Measurements from ENCODE around the gene CRYZ.
"Not testable (repeated sequence)": the region's sequence is repeated elsewhere in the genome, so short reads cannot be mapped to it uniquely, and the experiment has no call there.

The CRYZ gene, protein sequence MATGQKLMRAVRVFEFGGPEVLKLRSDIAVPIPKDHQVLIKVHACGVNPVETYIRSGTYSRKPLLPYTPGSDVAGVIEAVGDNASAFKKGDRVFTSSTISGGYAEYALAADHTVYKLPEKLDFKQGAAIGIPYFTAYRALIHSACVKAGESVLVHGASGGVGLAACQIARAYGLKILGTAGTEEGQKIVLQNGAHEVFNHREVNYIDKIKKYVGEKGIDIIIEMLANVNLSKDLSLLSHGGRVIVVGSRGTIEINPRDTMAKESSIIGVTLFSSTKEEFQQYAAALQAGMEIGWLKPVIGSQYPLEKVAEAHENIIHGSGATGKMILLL

DNA sequence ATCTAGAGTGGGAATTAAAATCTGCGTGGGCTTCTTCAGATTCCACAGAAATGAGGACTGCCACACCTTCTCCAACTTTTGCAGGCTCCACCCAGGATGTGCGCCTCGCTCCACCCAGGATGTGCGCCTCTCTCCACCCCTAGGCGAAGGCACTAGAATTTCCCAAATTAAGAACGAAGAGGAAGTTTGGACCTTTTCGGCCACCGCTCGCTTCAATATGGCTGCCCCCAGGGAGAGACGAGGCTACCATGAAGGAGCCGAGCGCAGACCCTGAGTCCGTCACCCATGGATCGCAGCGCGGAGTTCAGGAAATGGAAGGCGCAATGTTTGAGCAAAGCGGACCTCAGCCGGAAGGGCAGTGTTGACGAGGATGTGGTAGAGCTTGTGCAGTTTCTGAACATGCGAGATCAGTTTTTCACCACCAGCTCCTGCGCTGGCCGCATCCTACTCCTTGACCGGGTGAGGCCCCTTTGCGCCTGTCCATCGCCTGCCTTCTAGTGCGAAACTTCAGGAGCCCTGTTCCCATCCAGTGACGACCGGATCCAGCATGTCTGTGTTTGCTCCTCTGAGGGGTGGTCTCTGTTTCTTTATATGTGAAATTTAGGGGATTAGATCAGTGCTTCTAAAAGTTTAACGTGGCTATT, at the start of gene CRYZ, which contains the start of gene TYW3:
Gene CRYZ, minus strand, starts transcription at position 91 of the 644 bp plus-strand sequence. CDS start 8,229 bp downstream, outside the sequence.
Gene TYW3, plus strand, starts transcription at position 193 of the 644 bp plus-strand sequence. Its CDS starts 93 bp downstream, at position 286.
- peak; percentile 62 for DNase-seq (ENCODE audit: low spot score)

DNA sequence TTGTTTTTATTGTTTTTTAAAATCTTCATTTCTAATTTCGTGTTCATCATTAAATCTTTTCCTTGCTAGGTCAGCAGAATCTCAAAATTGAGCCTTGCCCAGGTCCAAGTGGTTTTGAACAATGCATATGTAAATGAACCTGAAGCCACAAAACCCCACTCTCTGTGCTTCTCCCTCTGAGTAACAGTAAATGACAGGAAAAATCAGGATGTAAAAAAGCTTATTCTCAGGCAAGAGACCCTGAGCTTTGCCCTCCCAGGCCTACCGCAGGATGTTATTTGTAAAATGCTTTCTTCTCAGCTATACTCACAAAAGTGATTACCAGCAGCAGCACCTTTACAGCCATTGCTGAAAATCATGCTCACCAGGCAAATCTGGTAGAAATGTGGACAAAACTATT, 47.7 kb upstream of the CRYZ start:
- DNase-seq (ENCODE audit: low spot score) = no peak

DNA sequence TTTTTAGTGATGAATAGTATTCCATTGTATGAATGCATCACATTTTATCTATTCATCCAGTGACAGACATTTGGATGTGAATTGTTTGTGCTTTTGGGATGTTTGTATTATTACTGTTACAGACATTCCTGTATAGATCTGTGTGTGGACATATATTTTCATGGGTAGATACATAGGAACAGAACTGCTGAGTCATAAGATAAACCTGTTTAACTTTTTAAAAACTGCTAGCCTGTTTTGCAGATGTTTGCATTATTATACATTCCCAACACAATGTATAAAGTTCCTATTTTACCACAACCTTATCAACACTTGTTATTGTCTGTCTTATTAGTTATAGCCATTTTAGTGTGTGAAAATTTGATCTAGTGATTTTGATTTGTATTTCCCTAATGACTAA, 46.9 kb upstream of the CRYZ start:
- DNase-seq (ENCODE audit: low spot score) = no peak

DNA sequence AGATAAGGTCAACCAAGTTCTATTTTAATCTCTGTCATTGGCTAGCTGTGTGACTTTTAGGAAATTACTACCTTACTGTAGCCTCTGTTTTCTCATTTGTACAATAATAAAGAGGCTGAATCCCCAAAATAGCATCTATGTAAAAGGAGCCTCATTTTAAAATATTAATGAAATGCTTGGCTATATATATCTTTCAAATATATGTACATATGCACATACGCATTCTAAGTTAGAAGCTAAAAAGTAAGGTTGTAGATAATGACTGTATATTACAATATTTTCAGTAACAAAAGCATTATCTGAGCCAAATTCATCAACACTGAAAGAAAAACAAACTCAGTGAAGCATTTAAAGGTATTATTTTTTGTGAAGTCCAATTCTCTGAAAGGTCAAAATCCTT, 44.7 kb upstream of the CRYZ start:
- no peak for DNase-seq (ENCODE audit: low spot score)

DNA sequence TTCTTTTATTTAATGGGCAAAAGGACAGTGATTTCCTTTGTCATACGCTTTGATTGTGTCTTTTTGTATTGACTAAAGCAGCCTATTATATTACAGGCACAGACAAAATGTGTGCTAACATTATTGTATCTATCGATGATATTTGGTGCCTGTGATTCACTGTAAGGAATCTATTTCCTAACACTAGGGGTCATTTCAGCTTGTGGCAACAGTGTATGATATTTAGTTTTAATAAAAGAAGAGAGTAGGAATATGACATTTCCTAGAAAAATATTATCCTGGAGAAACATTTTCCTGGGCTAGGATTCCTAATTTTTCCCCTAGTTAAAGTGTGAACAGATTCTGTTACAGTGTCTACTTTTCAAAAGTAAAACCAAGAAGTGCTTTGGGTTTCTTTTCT, 42.9 kb upstream of the CRYZ start:
- DNase-seq (ENCODE audit: low spot score) = no peak

DNA sequence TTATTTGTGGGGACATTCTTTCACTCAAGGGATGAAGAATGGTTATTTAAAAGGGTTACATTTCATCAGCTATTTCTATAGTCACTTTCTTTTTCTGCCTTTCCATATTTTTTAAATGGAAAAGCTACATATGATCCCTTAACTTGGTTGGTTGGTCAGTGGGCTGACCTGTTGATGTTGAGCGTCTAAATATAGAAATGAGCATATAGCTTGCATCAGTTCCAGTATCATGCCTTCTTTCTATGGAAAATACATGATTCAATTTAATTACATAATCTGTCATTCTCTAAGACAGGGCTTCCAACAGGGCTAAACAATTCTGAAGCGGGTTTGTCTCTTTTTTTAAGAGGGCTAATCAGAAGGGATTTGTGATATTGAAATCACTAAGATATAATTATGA, 40.7 kb upstream of the CRYZ start:
- no peak for DNase-seq (ENCODE audit: low spot score)

DNA sequence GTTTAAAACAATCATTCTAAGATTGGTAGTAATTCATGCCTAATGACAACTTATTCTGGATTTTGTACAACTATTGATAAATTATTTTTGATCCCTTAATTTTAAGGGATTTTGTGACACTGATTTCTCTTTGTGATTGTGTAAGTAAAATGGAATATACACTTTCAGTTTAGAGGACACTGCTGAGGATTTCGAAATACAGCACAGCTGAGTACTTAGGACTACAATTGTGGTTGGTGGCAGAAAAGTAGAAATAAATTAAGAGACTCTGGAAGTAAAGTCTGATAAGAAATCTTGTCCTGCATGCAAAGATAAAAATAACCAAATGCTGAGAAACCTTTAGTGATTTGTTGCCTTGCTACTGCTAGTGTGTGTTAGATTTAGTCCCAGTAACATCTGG, 40.1 kb upstream of the CRYZ start:
- DNase-seq (ENCODE audit: low spot score) = no peak

DNA sequence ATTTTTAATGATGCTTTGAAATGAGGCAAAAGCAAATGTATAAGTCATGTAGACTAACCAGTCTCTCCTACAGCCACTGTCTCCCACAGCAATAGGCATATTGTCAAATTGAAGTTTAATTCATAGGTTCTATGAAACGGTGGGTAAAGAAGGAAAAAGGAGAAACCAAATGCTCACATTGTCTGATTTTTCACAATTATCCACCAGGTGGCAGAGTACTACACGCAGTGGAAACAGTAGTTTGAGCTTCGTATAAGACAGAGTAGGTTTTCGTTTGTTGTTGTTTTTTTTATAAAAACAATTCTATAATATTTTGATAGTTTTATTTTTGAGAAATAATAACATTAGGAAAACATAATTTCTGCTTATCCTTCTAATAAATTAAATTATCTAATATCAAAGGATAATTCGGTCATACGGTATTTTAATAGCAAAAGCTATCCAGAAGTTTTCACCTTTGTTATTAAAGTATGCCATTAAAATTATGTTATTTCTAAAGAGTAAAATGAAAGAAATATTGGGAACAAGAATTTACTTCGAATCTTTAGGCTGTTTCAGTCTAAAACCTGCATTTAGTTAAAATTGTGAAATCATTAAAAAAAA, 39.2 kb upstream of the CRYZ start:
- peak; percentile 7 for DNase-seq (ENCODE audit: low spot score)

DNA sequence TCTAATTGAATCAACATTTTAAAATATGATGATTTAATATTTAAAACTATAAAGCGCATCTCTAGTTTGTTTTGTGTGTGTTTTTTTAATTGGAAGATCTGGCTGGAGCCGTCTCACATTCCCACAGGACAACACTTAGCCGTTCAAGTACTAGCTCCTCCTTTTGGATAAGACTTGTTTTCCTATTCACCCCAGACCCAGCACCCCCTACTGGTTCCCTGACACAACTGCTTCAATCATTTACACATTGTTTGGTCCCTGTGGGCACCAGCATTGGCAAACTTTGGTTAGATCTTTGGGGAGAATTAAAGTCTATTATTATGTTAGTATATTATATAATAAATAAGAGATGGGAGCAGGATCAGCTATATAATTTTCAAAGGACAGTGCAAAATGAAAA, 34.6 kb upstream of the CRYZ start:
- no peak for DNase-seq (ENCODE audit: low spot score)

DNA sequence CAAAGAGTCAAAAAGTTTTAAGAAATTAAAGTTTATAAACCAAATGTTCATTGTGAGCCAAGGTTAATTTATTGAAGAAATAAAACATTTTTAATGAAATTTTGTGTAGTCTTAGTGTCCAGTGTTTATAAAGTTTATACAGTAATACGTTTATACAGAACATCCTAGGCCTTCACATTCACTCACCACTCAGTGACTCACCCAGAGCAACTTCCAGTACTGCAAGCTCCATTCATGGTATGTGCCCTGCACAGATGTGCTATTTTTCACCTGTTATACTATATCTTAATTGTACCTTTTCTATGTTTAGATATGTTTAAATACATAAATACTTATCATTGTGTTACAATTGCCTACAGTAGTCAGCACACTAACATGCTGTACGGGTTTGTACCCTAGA, 33.7 kb upstream of the CRYZ start:
- no peak for DNase-seq (ENCODE audit: low spot score)

DNA sequence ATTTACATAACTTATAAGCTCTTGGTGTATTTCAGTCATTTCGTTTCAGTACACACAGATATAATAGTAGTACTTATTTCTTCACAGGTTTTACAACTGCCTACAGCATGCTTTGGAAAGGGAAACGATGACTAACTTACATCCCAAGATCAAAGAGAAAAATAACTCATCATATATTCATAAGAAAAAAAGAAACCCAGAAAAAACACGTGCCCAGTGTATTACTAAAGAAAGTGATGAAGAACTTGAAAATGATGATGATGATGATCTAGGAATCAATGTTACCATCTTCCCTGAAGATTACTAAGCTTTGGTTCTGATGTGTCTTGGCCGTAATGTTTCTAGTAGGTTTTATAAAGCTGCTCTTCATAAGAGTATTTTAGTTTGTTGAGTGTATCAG, 31.0 kb upstream of the CRYZ start:
- no peak for DNase-seq (ENCODE audit: low spot score)

DNA sequence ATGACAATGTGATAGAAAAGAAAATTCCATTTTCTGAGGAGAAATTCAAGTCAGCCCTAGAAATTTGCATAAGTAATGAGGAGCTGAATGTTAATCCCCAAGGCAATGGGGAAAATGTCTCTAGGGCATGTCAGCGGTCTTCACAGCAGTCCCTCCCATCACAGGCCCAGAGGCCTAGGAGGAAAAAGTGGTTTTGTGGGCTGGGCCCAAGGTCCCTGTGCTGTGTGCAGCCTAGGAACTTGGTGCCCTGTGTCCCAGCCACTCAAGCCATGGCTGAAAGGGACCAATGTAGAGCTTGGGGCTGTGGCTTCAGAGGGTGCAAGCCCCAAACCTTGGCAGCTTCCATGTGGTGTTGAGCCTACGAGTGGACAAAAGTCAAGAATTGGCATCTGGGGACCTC, 23.8 kb upstream of the CRYZ start:
- DNase-seq (ENCODE audit: low spot score) = not testable (repeated sequence)

DNA sequence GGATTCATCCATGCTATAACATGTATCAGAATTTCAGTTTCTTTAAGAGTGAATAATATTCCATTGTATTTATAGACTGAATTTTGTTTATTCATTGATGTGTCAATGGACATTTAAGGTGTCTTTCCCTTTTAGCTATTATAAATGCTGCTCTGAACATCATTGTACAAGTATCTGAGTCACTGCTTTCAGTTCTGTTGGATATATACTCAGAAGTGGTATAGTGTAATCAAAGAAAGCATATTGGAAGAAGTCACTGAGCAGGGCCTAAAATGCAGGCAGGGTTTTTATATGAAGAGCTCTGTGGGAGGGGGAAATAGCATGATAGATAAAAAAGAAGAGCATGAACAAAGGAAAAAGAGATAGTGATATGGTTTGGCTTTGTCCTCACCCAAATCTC, 22.6 kb upstream of the CRYZ start:
- DNase-seq (ENCODE audit: low spot score) = no peak

DNA sequence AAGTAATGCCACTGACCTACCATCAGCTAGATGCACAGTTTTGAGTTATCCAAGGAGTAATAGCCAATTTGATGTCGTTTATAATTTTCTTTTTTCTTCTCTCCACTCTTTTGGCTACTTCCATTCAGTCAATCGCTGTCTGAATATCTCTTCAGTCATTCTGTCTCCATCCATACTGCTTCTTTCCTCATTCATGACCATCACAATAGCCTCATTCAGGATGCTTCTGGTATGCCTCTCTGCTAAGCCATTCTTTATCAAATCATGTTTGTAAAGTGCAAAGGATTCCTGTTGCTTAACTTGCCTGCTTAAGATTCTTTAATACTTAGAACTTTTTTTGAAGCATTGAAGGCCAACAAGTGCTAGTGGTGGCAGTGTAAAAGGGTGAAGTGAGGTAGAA, 20.3 kb upstream of the CRYZ start:
- no peak for DNase-seq (ENCODE audit: low spot score)

DNA sequence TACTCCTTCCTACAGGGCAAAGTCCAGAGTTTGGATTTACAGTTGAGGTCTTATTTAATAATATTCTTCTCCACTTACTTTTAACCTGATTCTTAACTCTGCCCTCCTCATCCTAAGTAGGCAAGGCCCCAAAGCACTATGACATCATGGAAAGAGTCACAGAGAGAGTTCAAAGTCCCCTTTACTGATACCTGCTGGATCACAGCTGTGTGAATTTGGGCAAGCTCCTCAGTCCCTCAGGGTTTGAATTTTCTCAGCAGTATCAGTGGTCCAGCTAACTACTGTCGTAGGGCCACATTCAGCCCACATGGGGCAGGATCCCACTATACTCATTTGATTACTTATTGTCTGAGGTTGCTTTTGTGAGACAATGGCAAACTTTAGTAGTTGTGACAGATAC, 16.1 kb upstream of the CRYZ start:
- DNase-seq (ENCODE audit: low spot score) = no peak

DNA sequence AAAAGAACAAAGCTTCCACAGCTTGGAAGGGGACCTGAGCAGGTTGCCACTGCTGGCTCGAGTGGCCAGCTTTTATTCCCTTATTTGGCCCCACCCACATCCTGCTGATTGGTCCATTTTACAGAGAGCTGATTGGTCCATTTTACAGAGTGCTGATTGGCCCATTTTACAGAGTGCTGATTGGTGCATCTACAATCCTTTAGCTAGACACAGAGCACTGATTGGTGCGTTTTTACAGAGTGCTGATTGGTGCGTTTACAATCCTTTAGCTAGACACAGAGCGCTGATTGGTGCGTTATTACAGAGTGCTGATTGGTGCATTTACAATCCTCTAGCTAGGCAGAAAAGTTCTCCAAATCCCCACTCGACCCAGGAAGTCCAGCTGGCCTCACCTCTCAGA, 12.4 kb upstream of the CRYZ start:
- not testable (repeated sequence) for DNase-seq (ENCODE audit: low spot score)

DNA sequence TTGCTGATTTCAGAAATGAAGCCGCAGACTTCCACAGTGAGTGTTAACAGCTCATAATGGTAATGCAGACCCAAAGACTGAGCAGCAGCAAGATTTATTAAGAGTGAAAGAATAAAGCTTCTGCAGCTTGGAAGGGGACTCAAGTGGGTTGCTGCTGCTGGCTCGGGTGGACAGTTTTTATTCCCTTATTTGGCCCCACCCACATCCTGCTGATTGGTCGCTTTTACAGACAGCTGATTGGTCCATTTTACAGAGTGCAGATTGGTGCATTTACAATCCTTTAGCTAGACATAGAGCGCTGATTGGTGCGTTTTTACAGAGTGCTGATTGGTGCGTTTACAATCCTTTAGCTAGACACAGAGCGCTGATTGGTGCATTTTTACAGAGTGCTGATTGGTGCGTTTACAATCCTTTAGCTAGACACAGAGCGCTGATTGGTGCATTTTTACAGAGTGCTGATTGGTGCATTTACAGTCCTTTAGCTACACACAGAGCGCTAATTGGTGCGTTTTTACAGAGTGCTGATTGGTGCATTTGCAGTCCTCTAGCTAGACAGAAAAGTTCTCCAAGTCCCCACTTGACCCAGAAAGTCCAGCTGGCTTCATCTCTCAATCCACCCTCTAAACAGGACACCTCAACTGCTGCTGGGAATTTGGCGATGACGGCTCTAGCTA, 7.6 kb upstream of the CRYZ start:
- DNase-seq (ENCODE audit: low spot score) = not testable (repeated sequence)

DNA sequence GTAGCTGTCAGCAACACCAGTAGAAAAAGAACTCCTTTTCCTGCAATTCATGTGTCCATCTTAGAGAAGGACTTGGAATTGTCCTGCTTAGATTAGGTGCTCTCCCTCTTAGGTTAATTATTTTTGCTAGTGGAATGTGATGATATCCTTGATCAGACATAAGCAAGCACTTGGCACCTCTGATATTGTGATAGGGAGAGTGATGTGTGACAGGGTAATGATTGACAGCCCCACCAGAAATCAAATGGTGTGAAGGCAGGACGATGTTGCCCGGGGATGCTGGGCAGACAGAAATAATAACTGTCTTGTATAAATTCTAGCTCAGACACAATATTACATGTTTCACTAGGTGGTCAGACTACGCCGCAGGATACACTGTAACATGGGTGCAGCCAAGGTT, 4.5 kb upstream of the CRYZ start:
- DNase-seq (ENCODE audit: low spot score) = no peak

DNA sequence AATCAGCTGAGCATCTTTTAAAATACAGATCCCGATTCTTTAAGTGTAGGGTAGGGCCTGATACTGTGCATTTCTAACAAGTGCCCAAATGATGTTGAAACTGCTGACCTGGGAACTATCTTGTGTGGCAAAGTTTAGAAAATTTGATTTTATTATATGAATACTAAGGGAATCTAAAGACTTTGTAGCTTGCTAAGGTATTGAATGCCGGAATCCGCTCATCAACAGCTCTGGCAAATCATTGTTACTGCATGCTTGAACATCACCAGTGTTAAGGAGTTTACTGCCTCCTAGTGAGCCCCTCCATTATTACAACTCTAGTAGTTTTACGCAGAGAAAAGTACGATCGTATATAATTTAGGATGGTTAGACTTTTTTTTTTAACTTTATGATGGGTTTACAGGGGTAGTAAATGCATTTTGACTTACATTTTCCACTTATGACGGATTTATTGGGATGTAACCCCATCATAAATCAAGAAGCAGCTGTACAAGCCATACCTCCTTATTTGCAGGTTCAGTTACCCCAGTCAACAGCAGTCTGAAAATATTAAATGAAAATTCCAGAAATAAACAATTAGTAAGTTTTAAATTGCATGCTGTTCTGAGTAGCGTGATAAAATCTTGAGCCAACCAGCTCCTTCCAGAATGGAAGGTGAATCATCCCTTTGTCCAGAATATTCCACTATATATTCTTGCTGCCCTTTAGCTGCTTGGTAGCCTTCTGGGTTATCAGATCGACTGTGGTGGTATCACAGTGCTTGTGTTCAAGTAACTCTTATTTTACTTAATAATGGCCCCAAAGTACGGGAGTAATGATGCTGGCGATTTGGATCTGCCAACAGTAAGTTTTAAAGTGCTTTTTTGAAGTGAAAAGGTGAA, 994 bp upstream of the CRYZ start:
- DNase-seq (ENCODE audit: low spot score) = peak; percentile 27

DNA sequence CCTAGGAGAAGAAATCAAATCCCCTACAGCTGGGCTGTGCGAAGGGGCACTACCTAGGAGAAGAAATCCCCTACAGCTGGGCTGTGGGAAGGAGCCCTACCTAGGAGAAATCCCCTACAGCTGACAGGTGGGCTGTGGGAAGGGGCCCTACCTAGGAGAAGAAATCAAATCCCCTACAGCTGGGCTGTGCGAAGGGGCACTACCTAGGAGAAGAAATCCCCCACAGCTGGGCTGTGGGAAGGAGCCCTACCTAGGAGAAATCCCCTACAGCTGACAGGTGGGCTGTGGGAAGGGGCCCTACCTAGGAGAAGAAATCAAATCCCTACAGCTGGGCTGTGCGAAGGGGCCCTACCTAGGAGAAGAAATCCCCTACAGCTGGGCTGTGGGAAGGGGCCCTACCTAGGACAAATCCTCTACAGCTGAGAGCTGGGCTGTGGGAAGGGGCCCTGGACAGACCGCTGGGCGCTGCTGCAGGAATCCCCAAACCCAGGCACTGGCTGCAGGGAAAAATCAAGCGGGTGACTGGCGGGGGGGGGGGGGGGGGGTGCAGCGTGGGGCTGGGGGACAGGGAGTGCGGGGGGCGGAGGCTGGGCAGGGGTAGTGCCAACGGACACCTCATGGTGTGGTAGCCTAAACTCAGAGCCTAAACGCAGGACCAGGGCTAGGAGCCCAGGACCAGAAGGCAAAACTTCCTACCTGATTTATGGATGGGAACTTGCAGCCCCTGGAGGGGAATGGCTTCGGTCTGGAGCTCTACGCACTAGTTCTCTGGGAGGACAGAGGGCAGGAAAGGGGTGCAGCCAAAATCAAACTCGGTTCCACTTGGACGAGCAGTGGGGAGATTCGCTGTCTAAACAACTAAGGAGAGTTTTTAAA, 541 bp downstream of the CRYZ start:
- not testable (repeated sequence) for DNase-seq (ENCODE audit: low spot score)

Measured in hematopoietic multipotent progenitor cell treated with erythropoietin and hydrocortisone succinate and interleukin-3 and kit ligand, for 17 days (in vitro differentiated cells).